Mesothelial cell of epicardium (in vitro differentiated cells): ENCODE measurements around the gene RANBP10. TPM values are rescaled to one million over a fixed set of nuclear protein-coding genes. Genes with fewer than 3 reads are reported as not detected.

ENCODE experiments used
- DNase-seq, 2 experiments: peaks; one replicate each; pipeline ENCODE4 v3.0.0; 2021; ENCODE audit warnings: low spot score in 2 of 2; ENCODE audit not compliant: unreplicated experiment in 2 of 2
- H3K27ac Mint-ChIP-seq: 2 replicates; pipeline ENCODE4 v1.8.0; 2021; ENCODE audit warnings: mixed read lengths
- H3K27me3 Mint-ChIP-seq: 2 replicates; pipeline ENCODE4 v1.8.0; 2021; ENCODE audit warnings: low read depth, mixed read lengths
- H3K36me3 Mint-ChIP-seq: 2 replicates; pipeline ENCODE4 v1.8.0; 2021; ENCODE audit warnings: mixed read lengths
- H3K4me1 Mint-ChIP-seq: 2 replicates; pipeline ENCODE4 v1.8.0; 2021; ENCODE audit warnings: mixed read lengths
- H3K4me3 Mint-ChIP-seq: 2 replicates; pipeline ENCODE4 v1.8.0; 2021; ENCODE audit warnings: mild to moderate bottlenecking, moderate library complexity, mixed read lengths
- H3K9me3 Mint-ChIP-seq: 2 replicates; pipeline ENCODE4 v1.8.0; 2021; ENCODE audit warnings: mixed read lengths
- CTCF ChIP-seq: fragments of 200-600 bp; sonication (generic); IDR thresholded peaks from one replicate; pipeline ENCODE4 v1.5.0; 2021; ENCODE audit warnings: antibody characterized with exemption; ENCODE audit not compliant: unreplicated experiment
- total RNA-seq: library from RNA; stranded (reverse); gene quantifications from 3 replicates; pipeline ENCODE4 v1.2.1, GENCODE V29; 2021

RANBP10 gene
- total RNA-seq, 1 donor from 2014 or later = 24.0 TPM

- DNase-seq = no peak
- no peaks in the 10 kb centered on the region for H3K9me3 Mint-ChIP-seq
- H3K4me1 Mint-ChIP-seq = peaks cover 23% of the 10 kb centered on the region
- H3K27ac Mint-ChIP-seq = no peak overlapping the region
- H3K27me3 Mint-ChIP-seq = no peaks in the 10 kb centered on the region
- no peak for TF ChIP-seq CTCF
- H3K36me3 Mint-ChIP-seq = peaks cover 6% of the 10 kb centered on the region
- H3K4me3 Mint-ChIP-seq = no peak overlapping the region
These were observed 90.3 kb downstream of the RANBP10 start for GRCh38 chr16:67716097-67716496.

GRCh38 chr16:67714522-67714921 is 91.8 kb downstream of the RANBP10 start:
- Mint-ChIP-seq H3K4me3 (no peak overlapping the region), H3K36me3 (peaks cover 6% of the 10 kb centered on the region), H3K4me1 (peaks cover 13% of the 10 kb centered on the region), H3K9me3 (no peaks in the 10 kb centered on the region), H3K27me3 (no peaks in the 10 kb centered on the region), H3K27ac (no peak overlapping the region)
- TF ChIP-seq CTCF = no peak
- DNase-seq = no peak

GRCh38 chr16:67713647-67714273 is 92.6 kb downstream of the RANBP10 start:
- Mint-ChIP-seq H3K27ac (no peak overlapping the region), H3K9me3 (no peaks in the 10 kb centered on the region), H3K36me3 (peaks cover 6% of the 10 kb centered on the region), H3K4me1 (peaks cover 13% of the 10 kb centered on the region), H3K27me3 (no peaks in the 10 kb centered on the region), H3K4me3 (no peak overlapping the region)
- no peak for DNase-seq
- TF ChIP-seq CTCF = no peak

GRCh38 chr16:67710607-67711006 is 95.8 kb downstream of the RANBP10 start:
- Mint-ChIP-seq H3K4me3 (no peak overlapping the region), H3K27me3 (no peaks in the 10 kb centered on the region), H3K27ac (no peak overlapping the region), H3K4me1 (no peaks in the 10 kb centered on the region), H3K9me3 (no peaks in the 10 kb centered on the region), H3K36me3 (peaks cover 3% of the 10 kb centered on the region)
- no peak for DNase-seq
- no peak for TF ChIP-seq CTCF

- no peaks in the 10 kb centered on the region for H3K9me3 Mint-ChIP-seq
- H3K4me1 Mint-ChIP-seq = peaks cover 4% of the 10 kb centered on the region
- no peaks in the 10 kb centered on the region for H3K27me3 Mint-ChIP-seq
- no peak overlapping the region for H3K27ac Mint-ChIP-seq
- DNase-seq = no peak
- H3K36me3 Mint-ChIP-seq = peaks cover 3% of the 10 kb centered on the region
- TF ChIP-seq CTCF = no peak
- no peak overlapping the region for H3K4me3 Mint-ChIP-seq
These were observed 97.3 kb downstream of the RANBP10 start for GRCh38 chr16:67709050-67709449.

- H3K4me3 Mint-ChIP-seq = no peak overlapping the region
- peaks cover 4% of the 10 kb centered on the region for H3K4me1 Mint-ChIP-seq
- no peaks in the 10 kb centered on the region for H3K9me3 Mint-ChIP-seq
- no peak for DNase-seq
- no peaks in the 10 kb centered on the region for H3K27me3 Mint-ChIP-seq
- H3K36me3 Mint-ChIP-seq = peaks cover 3% of the 10 kb centered on the region
- no peak overlapping the region for H3K27ac Mint-ChIP-seq
- no peak for TF ChIP-seq CTCF
These were observed 98.0 kb downstream of the RANBP10 start for GRCh38 chr16:67708368-67708771.
